OCI-LY7 (cell line): ENCODE results near the gene LEMD1. TPM values are rescaled to one million over a fixed set of nuclear protein-coding genes. Genes with fewer than 3 reads are reported as not detected.

Experiments
- BruUV-seq: library from RNA; stranded (reverse); fragments of 400-500 nt; replicated peaks from 2 replicates; lab custom pipeline; 2021; lab: Mats Ljungman, UMichigan
- CTCF ChIA-PET: fragments of 300-600 bp; sonication (Branson Sonifier 250); formaldehyde crosslinking; loops from one replicate; lab custom pipeline; 2022; ENCODE audit warnings: antibody characterized with exemption; ENCODE audit not compliant: unreplicated experiment; lab: Charles Lee
- POLR2A ChIA-PET: fragments of 300-600 bp; sonication (Branson Sonifier 250); formaldehyde crosslinking; loops from one replicate; lab custom pipeline; 2022; ENCODE audit warnings: antibody characterized with exemption; lab: Charles Lee
- DNase-seq: peaks from one replicate; pipeline ENCODE4 v3.0.0-alpha.2; 2015; ENCODE audit warnings: low spot score
- H2AFZ ChIP-seq: fragments of 200-600 bp; sonication (generic), shearing (Covaris generic); 2 replicates; pipeline ENCODE4 v1.6.1; 2014; ENCODE audit warnings: mild to moderate bottlenecking, antibody characterized with exemption, low read length, moderate library complexity
- H3K27ac ChIP-seq: fragments of 200-600 bp; sonication (generic); 2 replicates; pipeline ENCODE4 v1.5.1; 2014; ENCODE audit warnings: mixed run types, low read depth, mild to moderate bottlenecking, moderate library complexity, low read length, inconsistent platforms; ENCODE audit not compliant: poor library complexity, severe bottlenecking
- H3K36me3 ChIP-seq: fragments of 200-600 bp; sonication (generic); 2 replicates; pipeline ENCODE4 v1.6.1; 2014; ENCODE audit warnings: mild to moderate bottlenecking, antibody characterized with exemption, low read length, moderate library complexity, mixed read lengths; ENCODE audit not compliant: insufficient read depth
- H3K4me1 ChIP-seq: fragments of 200-600 bp; sonication (generic); 2 replicates; pipeline ENCODE4 v1.5.1; 2014; ENCODE audit warnings: mild to moderate bottlenecking, low read length; ENCODE audit not compliant: insufficient read depth, poor library complexity, severe bottlenecking
- H3K4me2 ChIP-seq: fragments of 200-600 bp; sonication (generic); 2 replicates; pipeline ENCODE4 v1.6.1; 2014; ENCODE audit warnings: mild to moderate bottlenecking, low read length
- H3K4me3 ChIP-seq: fragments of 200-600 bp; sonication (generic); 2 replicates; pipeline ENCODE4 v1.5.1; 2014; ENCODE audit warnings: mild to moderate bottlenecking, low read depth, low read length; ENCODE audit not compliant: poor library complexity, severe bottlenecking
- H3K79me2 ChIP-seq: fragments of 200-600 bp; sonication (generic); 2 replicates; pipeline ENCODE4 v1.6.1; 2016; ENCODE audit warnings: low read depth, mild to moderate bottlenecking, low read length, moderate library complexity, mixed read lengths; ENCODE audit not compliant: insufficient read depth
- H3K9me2 ChIP-seq: fragments of 200-600 bp; sonication (generic); 2 replicates; pipeline ENCODE4 v1.6.1; 2016; ENCODE audit warnings: mild to moderate bottlenecking, low read length, mixed read lengths; ENCODE audit not compliant: insufficient read depth
- H3K9me3 ChIP-seq: fragments of 200-600 bp; sonication (generic); 2 replicates; pipeline ENCODE4 v1.6.1; 2014; ENCODE audit warnings: mild to moderate bottlenecking, mixed run types, low read length, mixed read lengths
- H4K20me1 ChIP-seq: fragments of 200-600 bp; sonication (generic); 2 replicates; pipeline ENCODE4 v1.6.1; 2014; ENCODE audit warnings: mild to moderate bottlenecking, antibody characterized with exemption, low read length, moderate library complexity, mixed read lengths; ENCODE audit not compliant: insufficient read depth
- EZH2phosphoT487 ChIP-seq: fragments of 200-600 bp; sonication (generic); IDR thresholded peaks from 2 replicates; pipeline ENCODE4 v1.6.1; 2018; ENCODE audit warnings: low read depth, borderline replicate concordance, mild to moderate bottlenecking, mixed run types, antibody characterized with exemption, low read length, moderate library complexity, mixed read lengths
- intact Hi-C: fragments of 100-400 bp; cut with micrococcal nuclease; formaldehyde crosslinking; loops from one replicate; pipeline ENCODE4 v1.10.0; 2022; ENCODE audit not compliant: unreplicated experiment
- total RNA-seq, 2 experiments: library from RNA; depleted of rRNA in 1 of 2; stranded (reverse); fragments of >200 nt in 1 of 2; shearing (Covaris generic) in 1 of 2; gene quantifications; 2 replicates each; pipeline ENCODE4 v1.2.3, GENCODE V29; 2014 to 2022
- TF ChIP-seq, protein P1 (sequence below): fragments of 200-600 bp; sonication (generic); conservative IDR thresholded peaks from 2 replicates; pipeline ENCODE4 v1.5.1; 2014; ENCODE audit warnings: mild to moderate bottlenecking, antibody characterized with exemption, low read length, moderate library complexity, mixed read lengths

LEMD1 gene
- total RNA-seq, 2 experiments from 2014 or later: 0.44 to 0.63 TPM

DNA sequence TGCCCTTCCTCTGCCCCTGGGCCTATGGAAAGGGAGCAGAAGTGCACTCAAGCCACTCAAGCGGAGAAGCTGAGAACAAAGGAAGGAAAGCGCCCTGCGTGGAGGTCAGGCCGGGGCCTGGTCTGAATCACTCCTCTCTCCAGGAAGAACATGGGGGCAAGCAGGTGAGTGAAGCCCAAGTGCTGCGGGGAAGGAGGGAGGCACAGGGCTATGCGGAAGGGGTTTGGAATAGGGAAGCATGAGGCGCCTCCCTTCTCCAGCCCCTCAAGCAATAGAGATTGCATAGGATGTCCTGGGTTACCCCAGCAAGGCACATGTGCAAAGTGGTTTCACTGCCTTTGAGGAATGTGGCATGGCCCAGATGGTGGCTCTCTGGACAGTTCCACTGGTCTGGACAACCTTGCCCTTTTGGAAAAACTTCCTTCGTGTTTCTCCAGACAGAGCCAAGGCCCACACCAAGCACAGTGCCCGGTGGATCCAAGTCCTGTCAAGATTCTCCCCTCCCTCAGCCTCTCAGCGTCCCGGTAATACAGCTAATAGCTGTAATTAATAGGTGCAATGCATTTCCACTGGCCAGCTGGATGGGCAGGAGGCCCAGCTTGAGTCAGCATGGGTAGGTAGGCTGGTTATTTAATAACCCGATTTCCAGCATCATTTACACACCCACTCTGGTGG lies 20.3 kb upstream of the LEMD1 start:
- H3K36me3 ChIP-seq: no peaks in the 10 kb centered on the region
- no peaks in the 10 kb centered on the region for H3K9me3 ChIP-seq
- H3K4me3 ChIP-seq: no peak overlapping the region
- no peaks in the 10 kb centered on the region for H3K9me2 ChIP-seq
- TF ChIP-seq EZH2phosphoT487: no peak
- peaks cover 84% of the 10 kb centered on the region for H3K4me1 ChIP-seq
- H3K4me2 ChIP-seq: peak overlapping the region; percentile 78
- DNase-seq: no peak
- no peaks in the 10 kb centered on the region for H3K79me2 ChIP-seq
- H3K27ac ChIP-seq: peak overlapping the region; percentile 59
- BruUV-seq: no TSS peak
- POLR2A ChIA-PET: interaction anchor here (1.9 kb wide), 1 partner anchor 8 kb away, joined by 5 read pairs; no protein-coding TSS in a partner anchor
- H4K20me1 ChIP-seq: no peaks in the 10 kb centered on the region
- H2AFZ ChIP-seq: peak overlapping the region; percentile 84; the same call in 1 of the 2 replicates
- intact Hi-C loops: loop anchor here (2.0 kb wide), 1 partner anchor 75 kb away; no protein-coding TSS in a partner anchor
- CTCF ChIA-PET: no interaction called here

DNA sequence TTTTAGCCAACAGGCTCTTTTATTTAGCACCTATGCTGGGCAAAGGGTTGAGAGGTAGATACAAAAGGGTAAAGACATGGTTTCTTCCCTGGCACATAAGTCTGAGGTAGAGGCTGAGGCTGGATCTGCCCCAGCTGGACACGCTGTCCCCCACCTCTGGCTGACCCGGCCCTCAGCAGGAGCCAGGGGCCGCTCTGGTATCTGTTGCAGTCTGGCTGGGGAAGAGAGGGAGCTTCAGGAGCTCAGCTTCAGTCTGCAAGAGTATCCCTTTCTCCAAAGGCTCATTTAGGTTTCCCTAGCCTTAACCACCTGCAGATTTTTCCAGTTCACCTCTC lies 19.8 kb upstream of the LEMD1 start:
- H3K9me3 ChIP-seq: no peaks in the 10 kb centered on the region
- H3K27ac ChIP-seq: peak overlapping the region; percentile 59
- ChIA-PET CTCF (interaction anchor here (0.6 to 1.3 kb wide), 4 partner anchors 11 to 156 kb away, joined by 3 to 12 read pairs (median 4); no protein-coding TSS in a partner anchor), POLR2A (interaction anchor here (0.8 to 1.9 kb wide), 5 partner anchors 9 to 156 kb away, joined by 3 to 5 read pairs (median 3); no protein-coding TSS in a partner anchor)
- H3K4me2 ChIP-seq: peak overlapping the region; percentile 78
- peak overlapping the region; percentile 47 for H3K4me3 ChIP-seq
- intact Hi-C loops: loop anchor here (2.0 kb wide), 1 partner anchor 75 kb away; no protein-coding TSS in a partner anchor
- H3K9me2 ChIP-seq: no peaks in the 10 kb centered on the region
- H4K20me1 ChIP-seq: no peaks in the 10 kb centered on the region
- BruUV-seq: no TSS peak
- H3K4me1 ChIP-seq: peaks cover 90% of the 10 kb centered on the region
- TF ChIP-seq EZH2phosphoT487: no peak
- TF ChIP-seq, protein P1, sequence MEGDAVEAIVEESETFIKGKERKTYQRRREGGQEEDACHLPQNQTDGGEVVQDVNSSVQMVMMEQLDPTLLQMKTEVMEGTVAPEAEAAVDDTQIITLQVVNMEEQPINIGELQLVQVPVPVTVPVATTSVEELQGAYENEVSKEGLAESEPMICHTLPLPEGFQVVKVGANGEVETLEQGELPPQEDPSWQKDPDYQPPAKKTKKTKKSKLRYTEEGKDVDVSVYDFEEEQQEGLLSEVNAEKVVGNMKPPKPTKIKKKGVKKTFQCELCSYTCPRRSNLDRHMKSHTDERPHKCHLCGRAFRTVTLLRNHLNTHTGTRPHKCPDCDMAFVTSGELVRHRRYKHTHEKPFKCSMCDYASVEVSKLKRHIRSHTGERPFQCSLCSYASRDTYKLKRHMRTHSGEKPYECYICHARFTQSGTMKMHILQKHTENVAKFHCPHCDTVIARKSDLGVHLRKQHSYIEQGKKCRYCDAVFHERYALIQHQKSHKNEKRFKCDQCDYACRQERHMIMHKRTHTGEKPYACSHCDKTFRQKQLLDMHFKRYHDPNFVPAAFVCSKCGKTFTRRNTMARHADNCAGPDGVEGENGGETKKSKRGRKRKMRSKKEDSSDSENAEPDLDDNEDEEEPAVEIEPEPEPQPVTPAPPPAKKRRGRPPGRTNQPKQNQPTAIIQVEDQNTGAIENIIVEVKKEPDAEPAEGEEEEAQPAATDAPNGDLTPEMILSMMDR: no peak
- H3K36me3 ChIP-seq: no peaks in the 10 kb centered on the region
- H3K79me2 ChIP-seq: no peaks in the 10 kb centered on the region
- DNase-seq: no peak
- peak overlapping the region; percentile 84; the same call in 1 of the 2 replicates for H2AFZ ChIP-seq

DNA sequence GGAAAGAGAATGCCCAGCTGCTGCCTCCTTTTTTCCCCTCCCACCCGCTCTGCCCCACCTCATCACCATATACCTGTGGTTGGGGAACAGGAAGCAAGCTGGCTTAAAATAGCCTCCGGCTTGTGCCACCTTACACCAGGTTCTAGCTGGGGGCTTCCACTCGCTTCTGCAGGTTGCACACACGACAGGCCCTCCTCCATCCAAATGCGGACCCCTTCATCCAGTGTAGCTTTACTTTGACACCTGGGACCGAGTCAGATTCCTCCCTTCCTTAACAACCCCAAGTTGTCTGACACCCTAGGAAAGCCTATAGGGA lies 19.4 kb upstream of the LEMD1 start:
- no peaks in the 10 kb centered on the region for H3K36me3 ChIP-seq
- peak overlapping the region; percentile 84; the same call in 1 of the 2 replicates for H2AFZ ChIP-seq
- no peaks in the 10 kb centered on the region for H3K9me3 ChIP-seq
- H3K79me2 ChIP-seq: no peaks in the 10 kb centered on the region
- H4K20me1 ChIP-seq: no peaks in the 10 kb centered on the region
- CTCF ChIA-PET: interaction anchor here (0.6 to 1.3 kb wide), 5 partner anchors 10 to 156 kb away, joined by 3 to 12 read pairs (median 4); no protein-coding TSS in a partner anchor
- H3K9me2 ChIP-seq: no peaks in the 10 kb centered on the region
- peak overlapping the region; percentile 47 for H3K4me3 ChIP-seq
- H3K4me2 ChIP-seq: peak overlapping the region; percentile 78
- POLR2A ChIA-PET: interaction anchor here (0.8 to 1.9 kb wide), 5 partner anchors 9 to 155 kb away, joined by 3 to 5 read pairs (median 3); no protein-coding TSS in a partner anchor
- H3K27ac ChIP-seq: peak overlapping the region; percentile 59
- BruUV-seq: no TSS peak
- no peak for DNase-seq
- H3K4me1 ChIP-seq: peaks cover 91% of the 10 kb centered on the region
- intact Hi-C loops: no loop called here
- TF ChIP-seq, protein P1: no peak
- TF ChIP-seq EZH2phosphoT487: no peak
